HG03378 (cell line): ENCODE measurements around the gene HOXD12.

ENCODE experiments used
- ATAC-seq: cut with Tn5 transposase; IDR thresholded peaks from one replicate; pipeline ENCODE4 v1.9.1; 2021; ENCODE audit warnings: mild to moderate bottlenecking, moderate library complexity; ENCODE audit not compliant: unreplicated experiment

HOXD12 gene

DNA sequence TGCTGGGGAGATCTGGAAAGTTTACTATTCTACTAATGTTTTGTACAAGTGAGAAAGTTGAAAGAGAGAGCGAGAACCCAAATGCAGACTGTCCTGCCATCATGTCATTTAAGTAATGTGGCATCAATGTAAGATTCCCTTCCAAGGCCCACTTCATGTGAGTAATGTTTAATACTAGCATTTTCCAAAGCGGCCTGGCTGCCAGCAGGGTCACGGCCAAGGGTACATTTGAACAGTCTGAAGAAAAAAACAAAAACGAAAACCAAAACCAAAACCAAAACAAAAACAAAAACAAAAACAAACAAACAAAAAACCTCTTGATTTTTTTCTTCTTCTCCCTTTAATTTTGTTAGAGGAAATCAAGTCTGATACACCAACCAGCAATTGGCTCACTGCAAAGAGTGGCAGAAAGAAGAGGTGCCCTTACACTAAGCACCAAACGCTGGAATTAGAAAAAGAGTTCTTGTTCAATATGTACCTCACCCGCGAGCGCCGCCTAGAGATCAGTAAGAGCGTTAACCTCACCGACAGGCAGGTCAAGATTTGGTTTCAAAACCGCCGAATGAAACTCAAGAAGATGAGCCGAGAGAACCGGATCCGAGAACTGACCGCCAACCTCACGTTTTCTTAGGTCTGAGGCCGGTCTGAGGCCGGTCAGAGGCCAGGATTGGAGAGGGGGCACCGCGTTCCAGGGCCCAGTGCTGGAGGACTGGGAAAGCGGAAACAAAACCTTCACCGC is 19.2 kb downstream of the HOXD12 start:
- no peak for ATAC-seq

DNA sequence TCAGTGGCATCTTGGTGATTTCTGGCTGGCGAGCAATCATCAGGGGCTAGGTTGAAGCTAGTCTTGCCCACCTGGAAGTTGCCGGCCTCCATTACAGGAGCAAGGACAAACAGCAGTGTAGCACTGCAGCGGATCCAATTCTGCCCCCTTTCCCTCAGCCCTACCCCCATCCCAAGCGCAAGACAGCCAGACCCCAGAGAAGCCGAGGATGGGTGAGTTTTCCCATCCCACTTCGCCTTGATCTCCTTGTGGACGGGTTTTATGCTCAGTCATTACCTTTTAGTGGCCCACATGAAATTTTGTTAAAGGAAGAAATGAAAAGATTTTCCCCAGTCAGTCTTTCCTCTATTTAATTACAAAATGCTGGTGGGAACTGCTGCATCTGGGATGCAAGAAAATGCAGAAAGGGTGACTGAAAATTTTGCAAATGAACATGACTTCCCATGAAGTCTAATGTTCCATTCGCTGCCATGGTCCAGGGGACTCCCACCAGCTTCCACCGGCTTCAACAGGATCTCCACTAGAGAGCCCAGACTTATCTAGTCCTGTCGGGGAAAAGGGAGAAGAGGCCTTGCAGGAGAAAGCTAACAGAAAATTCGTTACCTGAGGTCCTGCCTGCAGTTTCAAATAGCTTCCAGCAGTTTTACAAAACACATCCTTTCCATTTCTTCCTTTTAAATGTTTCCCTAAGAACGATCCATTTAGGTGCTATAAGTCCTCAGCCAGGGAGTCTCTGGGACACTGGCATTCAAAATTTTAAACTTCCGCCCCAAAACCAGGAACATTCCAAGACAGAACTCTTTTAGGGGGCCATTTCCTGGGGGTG is 21.0 kb downstream of the HOXD12 start:
- no peak for ATAC-seq

DNA sequence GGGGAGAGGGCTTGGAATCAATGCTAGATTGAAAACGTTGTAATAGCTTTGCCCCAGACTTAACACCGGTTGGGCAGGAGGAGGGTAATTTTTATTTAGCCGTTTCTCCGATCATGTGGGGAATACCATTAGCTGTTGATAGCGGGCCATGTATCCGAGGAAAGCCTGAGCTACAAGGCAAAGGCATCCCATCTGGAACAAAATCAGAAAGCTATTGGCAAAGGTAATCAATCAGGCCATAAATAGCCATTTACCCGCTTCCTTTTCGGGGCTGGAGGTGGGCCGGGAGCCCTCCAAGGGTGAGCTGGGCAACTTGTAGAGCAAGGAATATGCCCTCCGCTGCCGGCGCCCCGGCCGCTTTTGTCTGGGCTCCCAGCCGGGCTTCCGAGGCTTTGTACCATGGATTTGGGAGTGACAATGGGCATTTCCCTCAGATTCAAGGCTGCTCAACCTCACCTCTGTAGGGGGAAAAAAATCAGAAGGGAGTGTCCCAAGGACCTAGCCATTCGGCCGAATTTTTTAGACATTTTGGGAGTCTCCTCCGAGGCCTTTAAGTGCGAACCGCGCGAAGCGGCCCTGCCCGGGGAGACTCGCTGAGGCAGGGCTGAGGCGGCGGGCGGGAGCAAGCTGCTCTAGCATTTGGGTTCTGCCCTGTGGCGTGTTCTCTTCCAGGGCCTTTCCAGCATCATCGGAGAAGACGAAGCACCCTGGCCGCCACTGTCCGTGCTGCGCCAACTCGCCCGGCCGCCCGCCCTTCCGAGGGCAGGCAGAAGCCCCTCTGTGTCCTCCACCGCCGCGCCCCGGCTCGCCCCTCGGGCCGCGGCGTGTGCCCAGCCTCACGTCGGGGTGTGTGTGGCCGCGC is 21.8 kb downstream of the HOXD12 start:
- no peak for ATAC-seq

- ATAC-seq = no peak
Observed at GRCh38 chr2:176122052-176122682, 22.6 kb downstream of the HOXD12 start.

DNA sequence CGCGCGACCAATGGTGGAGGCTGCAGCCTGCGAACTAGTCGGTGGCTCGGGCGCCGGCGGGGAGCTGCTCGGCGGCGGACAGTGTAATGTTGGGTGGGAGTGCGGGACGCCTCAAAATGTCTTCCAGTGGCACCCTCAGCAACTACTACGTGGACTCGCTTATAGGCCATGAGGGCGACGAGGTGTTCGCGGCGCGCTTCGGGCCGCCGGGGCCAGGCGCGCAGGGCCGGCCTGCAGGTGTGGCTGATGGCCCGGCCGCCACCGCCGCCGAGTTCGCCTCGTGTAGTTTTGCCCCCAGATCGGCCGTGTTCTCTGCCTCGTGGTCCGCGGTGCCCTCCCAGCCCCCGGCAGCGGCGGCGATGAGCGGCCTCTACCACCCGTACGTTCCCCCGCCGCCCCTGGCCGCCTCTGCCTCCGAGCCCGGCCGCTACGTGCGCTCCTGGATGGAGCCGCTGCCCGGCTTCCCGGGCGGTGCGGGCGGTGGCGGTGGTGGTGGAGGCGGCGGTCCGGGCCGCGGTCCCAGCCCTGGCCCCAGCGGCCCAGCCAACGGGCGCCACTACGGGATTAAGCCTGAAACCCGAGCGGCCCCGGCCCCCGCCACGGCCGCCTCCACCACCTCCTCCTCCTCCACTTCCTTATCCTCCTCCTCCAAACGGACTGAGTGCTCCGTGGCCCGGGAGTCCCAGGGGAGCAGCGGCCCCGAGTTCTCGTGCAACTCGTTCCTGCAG is 23.3 kb downstream of the HOXD12 start, which contains the start of gene HOXD9:
HOXD9 (plus strand) TSS at position 37 of the 728 bp plus-strand sequence; CDS start at position 87, 50 bp downstream.
- ATAC-seq = no peak

DNA sequence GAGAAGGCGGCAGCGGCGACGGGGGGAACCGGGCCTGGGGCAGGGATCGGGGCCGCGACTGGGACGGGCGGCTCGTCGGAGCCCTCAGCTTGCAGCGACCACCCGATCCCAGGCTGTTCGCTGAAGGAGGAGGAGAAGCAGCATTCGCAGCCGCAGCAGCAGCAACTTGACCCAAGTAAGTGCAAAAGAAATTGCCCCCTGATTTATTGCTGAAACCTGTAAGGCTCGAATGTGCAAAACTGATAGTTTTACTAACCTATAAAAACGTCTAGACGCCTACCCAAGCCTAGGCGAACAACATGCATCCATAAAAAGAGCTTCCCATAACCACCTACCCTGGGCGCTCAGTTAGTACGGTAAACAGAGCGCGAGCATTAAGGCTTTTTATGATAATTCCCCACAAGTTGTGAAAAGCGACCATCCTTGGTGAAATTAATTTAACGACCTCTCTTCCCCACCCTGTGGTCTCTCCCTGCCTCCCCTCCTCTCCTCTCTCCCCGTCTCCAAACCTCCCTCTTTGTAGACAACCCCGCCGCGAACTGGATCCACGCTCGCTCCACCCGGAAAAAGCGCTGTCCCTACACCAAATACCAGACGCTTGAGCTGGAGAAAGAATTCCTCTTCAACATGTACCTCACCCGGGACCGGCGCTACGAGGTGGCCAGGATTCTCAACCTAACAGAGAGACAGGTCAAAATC is 24.0 kb downstream of the HOXD12 start:
- ATAC-seq = no peak

- ATAC-seq = no peak
Observed at GRCh38 chr2:176124110-176124946, 24.7 kb downstream of the HOXD12 start.

DNA sequence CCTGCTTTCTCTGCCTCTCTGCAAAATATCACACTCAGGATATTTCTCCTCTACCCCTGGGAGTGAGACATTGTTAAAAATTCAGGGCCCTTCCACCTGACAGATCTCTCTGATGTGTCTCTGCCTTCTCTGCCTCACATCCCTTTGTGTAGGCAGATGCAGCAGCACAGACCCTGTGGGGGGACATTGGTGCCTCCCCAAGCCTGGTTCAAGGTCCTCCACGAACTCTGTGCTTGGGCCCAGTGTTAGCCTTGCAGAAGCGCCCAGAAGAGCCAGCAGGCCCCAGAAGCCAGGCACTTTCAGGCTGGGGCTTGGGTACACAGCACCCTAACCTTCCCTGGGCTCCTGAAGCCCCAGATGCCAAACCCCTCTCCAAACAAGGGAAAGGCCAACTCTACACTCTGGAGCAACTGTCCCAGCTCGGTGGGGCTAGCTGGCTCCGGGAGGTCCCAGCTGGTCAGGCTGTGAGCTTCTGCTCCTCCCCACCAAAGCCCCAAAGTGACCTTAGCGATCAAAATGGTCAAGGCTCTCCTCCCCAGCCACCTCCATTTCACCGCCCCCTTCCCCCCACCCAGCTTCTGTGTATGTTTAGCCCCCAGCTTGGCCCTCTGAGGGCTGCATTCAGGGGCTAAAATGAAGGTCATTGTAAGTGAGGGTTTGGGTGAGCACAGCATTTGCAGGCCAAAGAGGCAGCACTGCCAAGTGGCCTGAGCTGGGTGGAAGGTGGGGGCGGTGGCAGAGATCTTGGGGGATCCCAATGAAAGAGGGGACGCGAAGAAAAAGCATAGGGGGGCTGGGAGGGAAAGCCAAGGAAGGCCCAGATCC is 25.6 kb downstream of the HOXD12 start:
- no peak for ATAC-seq

DNA sequence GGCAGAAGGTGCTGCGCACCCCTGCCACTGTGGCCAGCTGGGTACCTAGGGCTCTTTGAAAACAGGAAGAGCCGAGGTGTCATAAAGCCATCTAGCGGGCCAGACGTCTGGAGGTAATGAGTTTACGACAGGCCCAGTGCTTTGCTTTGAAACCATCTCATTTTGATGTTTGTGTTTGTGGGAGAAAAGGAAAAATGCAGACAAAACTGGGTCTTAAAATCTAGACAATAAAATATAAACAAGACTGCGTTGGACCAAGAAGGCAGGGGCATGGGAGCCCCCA is 26.1 kb downstream of the HOXD12 start:
- ATAC-seq = no peak

GRCh38 chr2:176126929-176127773 is 27.6 kb downstream of the HOXD12 start:
- ATAC-seq = no peak

- ATAC-seq = no peak
Observed at GRCh38 chr2:176127774-176128072, 28.1 kb downstream of the HOXD12 start.

DNA sequence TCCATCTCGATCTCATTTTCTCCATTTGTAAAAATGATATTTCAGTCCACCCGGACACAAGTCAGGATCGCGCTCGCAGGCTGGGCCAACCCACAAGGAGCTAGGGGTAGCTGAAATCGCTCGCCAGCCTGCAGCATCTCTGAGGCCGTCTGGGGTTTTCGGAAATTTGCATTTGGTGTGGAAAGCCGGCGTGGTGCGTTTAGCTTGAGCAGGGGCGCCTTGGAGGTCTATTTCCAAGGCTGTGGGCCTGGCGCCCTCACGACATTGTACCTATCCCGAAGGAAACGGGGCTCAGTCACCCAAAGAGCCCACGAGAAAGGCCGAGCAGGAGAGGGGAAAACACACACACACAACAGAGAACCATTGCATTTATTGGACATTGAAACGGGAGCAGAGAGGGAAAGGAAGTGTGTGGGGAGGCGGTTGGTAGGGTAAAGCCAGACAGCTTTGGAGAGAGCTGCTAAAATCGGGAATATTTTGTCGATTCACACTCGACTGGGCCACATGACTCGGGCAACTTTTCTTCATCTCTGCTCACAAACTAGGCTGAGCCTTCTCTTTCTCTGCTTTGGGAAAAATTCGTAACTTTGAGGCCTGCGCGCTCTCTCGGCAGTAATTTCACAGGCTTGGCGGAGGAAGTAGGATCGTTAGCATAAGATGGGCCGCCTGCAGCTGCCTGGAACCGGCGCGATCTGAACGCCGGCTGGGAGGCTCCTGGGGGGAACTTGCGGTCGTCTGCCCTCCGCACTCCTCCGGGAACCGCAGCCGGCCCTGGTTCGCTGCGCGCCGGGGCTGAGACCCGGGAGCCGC is 28.8 kb downstream of the HOXD12 start:
- no peak for ATAC-seq

DNA sequence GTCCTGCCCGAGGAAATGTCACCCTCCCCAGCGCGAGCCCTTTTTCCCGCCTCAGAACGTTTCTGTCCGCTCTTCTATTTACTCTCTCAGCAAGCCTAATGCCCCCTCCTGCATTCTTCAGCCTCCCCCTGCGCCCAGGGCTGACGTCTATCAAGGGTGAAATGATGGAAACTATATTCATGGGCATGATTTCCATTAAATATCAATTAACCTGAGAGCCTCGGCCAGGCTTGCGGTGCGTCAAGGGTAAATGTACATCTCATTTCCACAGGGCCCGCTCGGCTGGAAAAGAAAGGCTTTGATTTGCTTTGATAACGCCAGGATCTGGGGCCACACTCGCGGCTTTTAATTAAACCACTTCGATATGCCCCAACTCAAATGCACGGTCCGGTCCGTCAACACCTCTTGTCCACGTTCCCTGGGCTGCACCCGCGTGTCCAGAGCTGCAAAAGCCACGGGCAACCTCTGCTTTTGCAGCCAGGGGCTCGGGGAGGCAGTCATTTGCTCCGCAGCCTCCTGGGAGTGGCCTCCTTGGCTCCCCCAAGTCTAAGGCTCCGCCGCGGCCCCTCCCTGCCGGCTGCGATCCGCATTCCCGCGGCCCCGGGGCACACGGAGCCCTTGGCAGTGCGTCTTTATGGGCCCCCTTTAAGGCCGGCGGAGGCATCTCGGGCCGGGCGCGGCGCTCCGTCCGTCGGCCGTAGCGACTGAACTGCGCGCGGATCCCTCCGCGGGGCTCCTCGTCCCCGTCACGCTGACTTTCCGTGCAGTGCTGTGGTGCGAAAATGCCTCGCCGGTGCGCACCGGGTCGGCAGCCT is 29.6 kb downstream of the HOXD12 start, which contains the start of gene HOXD8:
HOXD8 (plus strand) TSS at position 724 of the 815 bp plus-strand sequence. CDS start 662 bp downstream, outside the sequence.
- ATAC-seq = no peak

DNA sequence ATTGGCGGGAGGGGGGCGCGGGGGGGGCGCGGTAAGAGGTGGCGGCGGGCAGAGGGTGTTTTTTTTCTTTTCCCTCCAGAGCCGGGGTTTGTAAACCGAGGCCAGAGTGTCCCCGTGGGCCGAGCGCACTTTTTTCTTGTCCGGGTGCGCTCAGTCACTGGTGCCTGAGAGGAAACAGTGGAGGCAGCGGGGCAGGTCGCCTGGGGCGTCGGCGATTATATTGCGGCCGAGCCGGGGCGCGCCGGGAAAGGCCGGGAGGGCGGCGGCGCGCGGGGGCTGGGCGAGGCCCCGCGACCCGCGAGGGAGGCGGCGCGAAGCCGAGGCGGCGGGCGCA is 30.2 kb downstream of the HOXD12 start:
- ATAC-seq = no peak

- no peak for ATAC-seq
Observed at GRCh38 chr2:176130147-176130956, 30.8 kb downstream of the HOXD12 start.
